GM21390 (cell line): ENCODE data around the gene MBNL1.

Experiments used
- ATAC-seq: cut with Tn5 transposase; IDR thresholded peaks from one replicate; pipeline ENCODE4 v1.9.1; 2021; ENCODE audit not compliant: unreplicated experiment

The MBNL1 gene

DNA sequence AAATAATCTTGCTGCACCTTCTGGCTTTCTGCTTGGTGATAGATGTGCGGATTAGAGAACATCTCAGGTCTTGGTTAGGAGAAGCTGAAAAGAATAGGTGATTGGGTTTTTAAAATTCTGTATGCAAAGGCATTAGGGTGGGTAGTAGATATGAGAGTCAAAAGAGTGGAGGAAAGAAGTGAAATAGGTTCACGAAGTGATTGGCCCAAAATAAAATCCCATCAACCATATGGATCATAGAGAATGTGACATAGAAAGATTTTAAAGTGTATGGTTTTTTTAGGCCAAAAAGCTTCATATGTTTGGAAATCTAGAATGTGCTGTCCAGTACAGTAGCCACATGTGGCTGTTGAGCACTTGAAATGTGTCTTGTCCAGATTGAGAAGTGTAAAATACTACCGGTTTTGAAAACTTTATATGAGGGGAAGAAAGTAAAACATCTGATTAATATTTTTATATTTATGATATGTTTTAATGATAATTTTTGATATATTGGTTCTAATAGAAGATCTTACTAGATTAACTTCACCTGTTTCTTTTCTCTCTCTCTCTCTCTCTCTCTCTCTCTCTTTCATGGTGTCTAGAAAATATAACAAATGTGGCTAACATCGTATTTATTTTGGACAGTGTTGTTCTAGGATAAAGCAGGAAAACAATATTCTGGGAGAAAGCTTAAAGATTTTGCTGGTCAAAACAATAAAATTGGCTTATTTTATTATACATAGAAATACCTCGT, 2.9 kb downstream of the MBNL1 start:
- ATAC-seq = no peak

DNA sequence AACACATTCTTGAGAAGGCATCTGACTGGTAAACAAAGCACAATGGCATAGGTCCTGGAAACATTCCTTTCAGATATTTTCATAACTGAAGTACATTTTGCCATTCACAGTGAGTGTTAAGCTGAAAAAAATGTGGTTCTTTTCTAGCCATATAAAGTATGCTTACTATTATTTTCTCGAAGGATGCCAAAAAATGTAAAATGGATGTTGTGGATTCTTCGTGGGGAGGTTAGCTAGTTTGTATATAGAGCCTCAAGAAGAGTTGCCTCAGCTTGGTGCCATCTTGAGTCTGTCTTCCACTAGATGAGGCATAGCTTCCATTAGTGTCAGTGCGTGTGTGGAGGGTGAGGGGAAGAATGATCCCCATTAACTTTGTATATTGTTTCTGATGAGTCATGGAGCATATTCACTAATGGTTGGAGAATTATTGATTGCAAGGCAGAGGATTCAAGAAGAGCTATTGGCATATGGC, 4.1 kb downstream of the MBNL1 start:
- ATAC-seq = no peak

DNA sequence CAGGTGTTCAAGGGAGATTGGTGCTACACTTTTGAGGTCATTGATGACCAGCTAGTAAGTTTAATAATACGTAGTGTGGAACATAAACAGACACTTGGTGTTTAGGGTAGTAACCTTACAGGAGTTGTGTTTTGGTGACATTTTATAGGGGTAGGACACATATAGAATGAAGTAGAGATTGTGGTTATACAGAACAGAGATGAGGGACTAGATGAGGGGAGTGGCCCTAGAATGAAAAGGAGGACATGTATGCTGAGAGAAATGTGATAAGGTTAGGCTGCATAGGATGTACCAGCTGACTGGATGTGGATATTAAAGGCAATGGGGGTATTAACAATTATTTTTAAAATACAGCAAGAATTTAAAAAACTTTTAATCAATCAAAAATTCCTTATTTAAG, 8.0 kb downstream of the MBNL1 start:
- ATAC-seq = no peak

DNA sequence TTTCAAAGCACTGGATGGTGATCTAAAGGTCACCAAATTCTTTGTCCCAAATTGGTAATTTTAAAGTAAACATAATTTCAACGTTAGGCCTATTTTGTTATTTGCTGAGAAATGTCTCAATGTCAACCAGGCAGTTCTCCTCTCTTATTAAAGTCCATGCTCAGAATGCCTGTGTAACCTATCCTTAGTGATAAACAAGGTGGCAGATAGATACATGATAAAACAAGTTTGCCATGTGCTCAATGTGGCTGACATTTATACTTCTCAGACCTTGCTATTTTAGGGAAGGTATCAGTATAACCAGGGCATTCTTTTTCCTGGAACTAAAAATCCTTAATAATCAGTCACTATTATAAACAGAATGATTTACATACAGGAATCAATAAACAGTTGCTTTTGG, 8.5 kb downstream of the MBNL1 start:
- no peak for ATAC-seq

DNA sequence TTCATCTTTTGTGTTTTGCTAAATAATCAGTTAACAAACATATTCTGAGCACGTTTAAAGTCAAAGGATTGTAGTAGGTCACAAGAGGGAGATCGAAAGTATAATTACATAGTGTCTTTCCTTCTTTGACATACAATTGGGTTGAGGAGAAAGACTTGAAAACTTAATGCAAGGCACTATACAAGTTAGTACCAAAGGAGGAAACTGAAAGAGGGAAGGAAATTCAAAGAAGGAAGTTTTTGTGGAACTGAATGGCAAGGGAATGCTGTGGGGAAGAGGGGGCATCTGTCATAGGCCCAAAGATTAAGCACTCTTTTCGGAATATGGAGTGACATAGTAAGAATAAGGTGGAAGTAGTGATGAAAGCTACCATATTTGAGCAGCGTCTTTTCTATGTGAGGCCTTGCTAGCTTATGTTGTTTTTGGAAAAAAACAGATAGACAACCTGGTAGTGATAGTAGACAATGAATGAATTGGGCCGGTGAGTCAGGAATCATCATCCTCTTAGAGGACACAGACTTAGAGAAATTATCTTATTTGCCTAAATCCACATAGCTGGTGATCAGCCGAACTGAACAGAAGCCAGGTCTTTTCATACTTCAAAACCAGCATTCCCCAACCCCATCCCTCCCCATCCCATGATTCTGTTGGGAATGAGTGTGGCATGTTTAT, 10.2 kb downstream of the MBNL1 start:
- no peak for ATAC-seq

DNA sequence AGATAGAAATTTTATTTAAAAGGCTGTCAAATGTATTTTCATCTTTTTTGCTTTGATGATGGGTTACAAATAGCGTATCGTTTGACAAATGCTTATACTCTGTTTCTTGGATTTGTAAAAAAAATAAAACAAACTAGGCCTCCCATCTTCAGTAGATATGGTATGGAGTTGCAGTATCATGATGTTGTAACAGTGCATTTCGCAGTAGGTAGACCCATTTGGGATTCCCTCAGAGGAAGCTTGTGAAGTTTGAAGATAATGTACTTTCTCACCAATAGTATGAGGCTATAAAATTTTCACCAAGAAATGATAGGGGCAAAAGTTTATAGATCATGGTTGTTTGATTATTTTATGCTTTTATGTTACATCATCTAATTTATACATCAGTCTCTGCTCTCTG, 10.8 kb downstream of the MBNL1 start:
- ATAC-seq = no peak

DNA sequence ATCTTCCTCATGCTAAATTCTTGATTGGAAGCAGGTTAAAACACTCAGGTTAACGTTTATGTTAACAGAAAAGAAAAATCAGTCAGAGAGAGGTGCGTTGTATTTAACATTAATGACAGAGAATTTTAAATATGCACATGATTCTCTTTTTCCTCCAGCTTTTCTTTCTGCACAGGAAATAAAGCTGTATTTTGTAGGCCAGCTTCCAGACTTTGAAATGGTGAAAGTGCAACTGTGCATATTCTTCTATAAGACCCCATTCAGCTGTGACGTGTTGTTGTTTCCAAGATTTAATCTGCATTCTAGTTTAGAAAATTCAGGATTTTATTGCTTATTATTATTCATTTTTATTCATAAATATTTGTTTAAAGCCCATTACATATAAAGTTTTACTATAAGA, 11.8 kb downstream of the MBNL1 start:
- ATAC-seq = no peak

DNA sequence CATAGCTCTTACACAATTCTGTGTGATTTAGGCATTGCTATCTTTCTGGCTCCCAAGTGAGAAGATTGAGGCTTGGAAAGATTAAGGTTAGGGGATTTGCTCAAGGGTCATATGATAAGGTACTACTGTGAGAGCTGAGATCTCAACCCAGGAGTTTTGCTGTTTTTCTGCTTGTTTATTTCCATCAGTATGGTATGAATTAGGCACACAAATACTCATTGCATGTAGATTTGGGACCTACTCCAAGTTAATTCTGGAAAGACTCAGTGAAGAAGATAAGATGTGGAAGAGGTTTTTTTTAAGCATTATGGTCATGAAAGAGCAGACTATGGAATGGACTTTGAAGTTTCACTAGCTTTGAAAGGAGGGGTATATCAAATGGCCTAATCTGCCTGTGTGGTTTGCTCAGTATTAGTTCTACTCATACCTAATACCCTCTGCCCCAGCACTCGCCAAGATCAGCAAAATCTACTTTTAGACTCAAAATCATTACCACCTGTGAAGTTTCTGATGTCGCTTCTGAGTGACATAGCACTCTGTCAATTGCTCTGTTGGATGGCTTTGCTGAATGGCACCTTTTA, 12.5 kb downstream of the MBNL1 start:
- peak; percentile 79 for ATAC-seq

DNA sequence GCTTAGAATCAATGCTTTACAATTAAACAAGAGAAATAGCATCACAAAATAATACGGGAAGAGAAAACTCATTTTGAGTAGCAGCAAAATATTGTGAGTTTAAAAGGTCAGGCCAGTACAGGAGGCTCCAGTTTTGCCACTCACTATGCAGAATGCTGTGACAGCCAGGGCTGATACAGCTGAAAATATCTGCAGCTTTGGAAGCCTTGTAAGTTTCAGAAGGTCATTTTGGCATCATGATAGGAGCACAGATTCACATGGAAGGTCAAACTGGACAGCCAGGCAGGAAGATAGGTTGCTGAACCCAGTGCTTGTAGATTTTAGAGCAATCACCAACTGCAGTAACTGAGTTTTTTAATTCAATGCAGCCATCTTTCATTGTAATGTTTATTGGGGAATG, 14.1 kb downstream of the MBNL1 start:
- no peak for ATAC-seq

DNA sequence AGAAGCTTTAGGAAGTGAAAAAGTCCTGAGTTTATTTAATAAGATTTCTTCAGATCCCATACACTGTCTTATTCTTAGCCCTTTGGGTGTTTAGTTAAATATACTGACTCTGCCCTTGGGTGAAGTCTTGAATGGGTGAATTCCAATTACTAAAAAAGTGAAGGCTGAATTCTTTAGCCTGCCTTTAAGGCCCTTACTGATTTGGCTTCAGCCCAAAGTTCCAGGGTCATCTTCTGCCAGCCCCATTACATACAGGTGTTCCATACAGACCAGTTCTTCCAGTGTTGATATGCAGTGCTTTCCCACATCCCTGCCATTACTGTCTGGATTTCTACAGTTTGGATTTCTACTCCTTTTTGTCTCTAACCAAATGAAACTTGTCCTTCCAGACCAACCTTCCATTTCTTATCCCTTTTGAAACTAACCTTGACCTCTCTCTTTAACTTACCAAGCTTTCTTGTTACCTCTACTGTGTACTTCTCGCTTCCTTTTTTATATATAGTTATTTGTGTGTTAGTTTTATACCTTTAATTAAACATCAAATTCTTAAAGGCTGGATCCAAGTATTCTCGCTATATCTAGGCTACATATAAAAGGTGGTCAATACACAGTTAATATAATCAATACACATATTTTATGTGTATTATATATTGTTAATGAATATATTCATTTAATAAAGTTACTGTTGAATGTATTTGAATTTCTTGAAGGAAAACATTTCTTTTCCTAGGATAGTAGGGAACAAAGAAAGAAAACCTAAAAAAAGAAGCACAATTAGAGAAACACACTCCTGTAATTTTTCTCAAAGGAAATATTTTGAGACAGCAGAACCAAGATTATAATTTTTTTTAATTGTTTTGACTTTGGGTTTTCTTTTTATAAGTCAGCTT, 15.0 kb downstream of the MBNL1 start:
- no peak for ATAC-seq

DNA sequence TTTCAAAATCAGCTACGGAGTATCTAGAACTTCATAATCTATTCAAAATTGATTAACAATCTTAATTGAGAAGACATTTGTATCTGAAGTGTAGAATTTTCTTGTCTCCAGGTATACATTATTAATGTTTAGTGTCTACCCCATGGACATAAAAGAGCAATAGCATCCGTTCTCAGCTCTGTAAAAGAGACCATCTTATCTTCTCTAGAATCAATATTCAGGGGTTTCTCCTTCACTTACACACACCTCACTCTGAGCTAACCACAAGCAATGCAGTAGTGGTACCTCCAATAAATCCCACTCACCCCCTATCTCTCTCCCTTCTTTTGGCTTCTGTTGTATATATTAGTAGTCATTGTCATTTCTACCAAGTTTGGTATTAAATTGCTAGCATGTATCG, 16.2 kb downstream of the MBNL1 start:
- no peak for ATAC-seq

DNA sequence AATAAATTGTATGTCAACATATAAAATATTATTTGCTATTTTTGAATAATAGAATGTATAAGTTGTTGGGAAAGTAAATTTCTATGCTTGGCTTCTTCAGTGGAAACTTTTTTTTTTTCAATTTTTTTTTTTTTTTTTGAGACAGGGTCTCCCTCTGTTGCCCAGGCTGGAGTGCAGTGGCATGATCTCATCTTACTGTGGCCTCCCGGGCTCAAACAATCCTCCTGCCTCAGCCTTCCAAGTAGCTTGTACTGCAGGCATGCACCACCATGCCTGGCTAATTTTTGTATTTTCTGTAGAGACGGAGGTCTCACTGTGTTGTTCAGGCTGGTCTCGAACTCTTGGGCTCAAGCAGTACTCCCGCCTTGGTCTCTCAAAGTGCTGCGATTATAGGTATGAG, 16.8 kb downstream of the MBNL1 start:
- ATAC-seq = no peak

DNA sequence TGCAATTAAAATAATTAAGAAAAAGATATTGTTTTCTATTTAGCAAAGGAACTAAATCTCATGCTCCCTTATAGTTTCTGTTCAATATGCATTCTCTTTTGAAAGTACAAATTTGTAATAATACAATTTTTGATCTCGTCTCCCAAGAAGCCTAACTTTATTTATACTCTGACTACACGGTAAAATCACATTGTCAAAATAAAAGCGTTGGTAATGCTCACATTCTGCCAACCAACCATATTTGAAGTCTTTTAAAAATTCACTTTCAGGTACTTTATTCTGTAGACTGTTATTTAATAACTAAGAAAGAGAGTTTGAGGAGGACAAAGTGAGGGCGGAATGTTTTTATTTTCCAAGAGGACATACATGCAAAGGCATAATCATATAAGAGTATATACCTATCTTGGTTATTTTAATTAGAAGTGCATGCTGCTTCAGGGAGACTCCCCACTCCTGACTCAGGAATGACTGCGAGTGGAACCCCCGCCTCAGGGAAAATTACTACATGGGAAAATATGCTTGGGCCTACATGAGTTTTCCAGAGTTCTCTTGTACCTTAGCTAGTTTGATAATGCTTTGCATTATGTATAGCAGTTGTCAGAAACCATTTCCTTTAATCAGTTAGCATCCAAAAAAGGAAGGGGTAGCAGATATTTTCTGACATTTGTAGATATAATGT, 19.3 kb downstream of the MBNL1 start:
- ATAC-seq = no peak

DNA sequence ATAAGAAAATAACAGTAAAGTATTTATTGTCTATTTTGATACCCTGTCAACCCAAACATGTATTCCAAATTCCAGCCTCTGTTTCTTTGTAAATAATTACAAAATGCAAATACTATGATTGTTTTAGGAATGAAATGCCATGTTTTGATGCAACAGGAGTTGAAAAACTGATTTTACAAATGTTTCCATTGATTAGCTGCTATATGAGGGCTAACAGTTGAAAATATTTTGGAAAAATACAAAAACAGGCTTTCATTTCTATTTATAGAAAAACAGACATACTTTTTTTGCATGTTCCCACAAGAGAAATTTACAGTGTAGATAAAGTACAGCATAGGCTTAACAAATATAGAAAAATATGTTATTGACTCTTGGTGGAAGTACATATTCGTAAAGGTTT, 20.0 kb downstream of the MBNL1 start:
- no peak for ATAC-seq

DNA sequence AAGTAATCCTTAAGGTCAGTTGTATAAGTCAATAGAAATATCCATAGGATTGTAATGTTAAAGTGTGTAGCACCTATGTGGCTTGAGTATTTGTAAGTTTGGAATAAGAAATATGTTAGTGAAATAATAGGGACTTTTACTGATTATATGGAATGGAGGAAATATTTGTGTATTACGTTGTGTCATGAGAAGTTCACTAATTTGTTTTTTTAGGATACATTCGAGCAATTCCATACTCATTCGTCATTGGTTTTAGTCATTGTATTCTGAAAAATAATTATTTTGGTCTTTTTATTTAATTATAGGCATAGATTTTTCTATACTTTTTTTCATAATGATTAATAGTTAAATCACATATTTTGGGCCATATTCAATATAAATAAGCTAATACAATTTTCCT, 21.0 kb downstream of the MBNL1 start:
- no peak for ATAC-seq

DNA sequence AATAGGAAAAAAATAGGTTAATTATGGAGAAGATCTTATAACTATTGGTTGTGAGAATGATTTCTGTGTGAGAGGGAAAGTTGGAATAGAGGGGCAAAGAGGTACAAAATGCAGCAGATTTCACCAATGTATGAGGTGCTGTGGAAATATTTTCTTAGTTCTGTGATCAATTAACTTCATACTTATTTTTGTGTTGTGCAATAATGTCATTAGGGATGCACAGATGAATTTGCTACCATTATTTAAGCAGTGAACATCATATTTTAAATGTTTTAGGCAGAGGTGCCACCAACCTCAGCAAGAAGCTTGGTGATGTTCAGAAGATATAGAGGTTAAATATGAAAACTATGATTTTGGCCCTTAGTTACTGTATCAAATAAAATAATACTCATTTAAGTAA, 21.6 kb downstream of the MBNL1 start:
- no peak for ATAC-seq

DNA sequence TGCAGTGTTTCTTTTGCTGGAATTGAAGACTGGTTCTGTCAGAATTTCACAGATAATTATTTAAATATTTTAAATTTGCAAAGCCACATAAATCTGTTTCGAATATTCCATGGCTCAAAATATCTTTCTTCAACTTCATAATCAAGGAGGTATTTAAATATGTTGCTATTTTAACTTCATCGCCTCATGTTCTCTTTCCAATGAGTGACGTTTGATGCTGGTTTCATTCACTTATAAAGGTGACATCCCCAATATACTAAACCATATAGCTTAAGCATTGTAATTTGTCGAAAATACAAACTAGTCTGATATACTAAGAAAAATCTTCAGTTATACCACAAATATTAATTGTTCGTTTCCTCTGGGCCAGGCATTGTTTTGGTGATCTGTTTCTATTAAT, 22.5 kb downstream of the MBNL1 start:
- ATAC-seq = no peak

DNA sequence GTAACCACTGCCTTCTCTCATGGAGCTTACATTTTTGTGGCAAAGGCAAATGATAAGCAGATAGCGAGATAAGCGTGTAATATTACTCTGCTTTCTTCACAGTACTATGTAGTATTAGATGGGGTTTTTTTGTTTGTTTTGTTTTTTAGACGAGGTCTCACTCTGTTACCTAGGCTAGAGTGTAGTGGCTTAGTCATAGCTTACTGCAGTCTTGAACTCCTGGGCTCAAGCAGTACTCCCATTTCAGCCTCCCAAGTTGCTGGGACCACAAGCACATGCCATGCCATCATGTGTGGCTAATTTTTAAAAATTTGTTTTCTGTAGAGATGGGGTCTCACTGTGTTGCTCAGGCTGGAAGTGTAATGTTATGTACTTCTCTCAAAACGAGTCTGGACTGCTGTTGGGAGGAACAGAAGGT, 22.9 kb downstream of the MBNL1 start:
- no peak for ATAC-seq

DNA sequence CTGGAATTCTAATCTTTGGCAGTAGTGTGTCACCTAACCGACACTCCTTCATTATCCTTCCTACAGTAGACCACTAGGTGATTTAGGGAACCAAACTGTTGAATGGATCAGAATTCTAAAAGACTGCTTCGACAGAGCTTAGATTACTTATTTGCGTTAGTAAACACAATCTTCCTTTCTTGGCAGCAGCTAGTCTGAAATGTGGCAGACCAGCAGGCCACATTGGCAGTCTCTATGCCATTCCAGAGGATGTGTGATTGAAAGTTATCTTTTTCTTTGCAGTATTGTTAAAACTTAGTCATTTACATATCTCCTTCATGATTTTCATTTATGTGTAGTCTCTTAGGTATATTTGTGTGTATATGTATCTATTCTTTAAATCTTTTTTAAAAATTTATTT, 23.6 kb downstream of the MBNL1 start:
- no peak for ATAC-seq

DNA sequence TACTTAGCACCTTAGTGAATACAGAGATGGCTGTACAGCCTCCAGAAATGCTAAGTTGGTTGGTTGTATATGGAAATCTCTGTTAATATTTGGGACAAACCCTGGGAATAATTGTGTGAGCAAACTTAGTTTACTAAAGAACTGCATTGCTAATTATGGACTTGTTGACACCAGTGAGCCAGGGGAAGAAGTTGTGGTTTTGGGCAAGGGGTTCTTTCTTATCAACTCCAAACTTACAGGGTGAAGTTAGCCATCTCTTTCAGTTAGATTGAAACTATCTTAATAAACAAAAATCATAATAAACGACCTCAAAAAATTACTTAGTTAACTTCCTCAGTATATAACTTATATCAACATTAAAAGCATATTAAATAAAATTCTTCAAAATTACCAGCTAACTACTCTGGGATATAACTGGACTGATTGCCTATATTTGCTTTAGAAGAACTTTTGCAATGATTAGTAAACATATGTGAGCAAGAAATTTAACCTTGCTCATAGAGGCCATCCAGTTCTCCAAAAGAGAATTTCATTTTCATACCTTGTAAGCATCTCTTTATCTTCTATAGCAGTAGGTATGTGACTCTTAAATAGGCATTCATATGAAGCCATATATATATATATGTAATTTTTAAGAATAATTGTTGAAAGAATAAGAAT, 24.7 kb downstream of the MBNL1 start:
- no peak for ATAC-seq
